ENCODE measurements around the gene FBXL19. TPM values are rescaled to one million over a fixed set of nuclear protein-coding genes. Genes with fewer than 3 reads are reported as not detected.

The FBXL19 gene
- total RNA-seq, 6 experiments from 2014 or later = 21.9 to 25.8 (median 23.4) TPM

DNA sequence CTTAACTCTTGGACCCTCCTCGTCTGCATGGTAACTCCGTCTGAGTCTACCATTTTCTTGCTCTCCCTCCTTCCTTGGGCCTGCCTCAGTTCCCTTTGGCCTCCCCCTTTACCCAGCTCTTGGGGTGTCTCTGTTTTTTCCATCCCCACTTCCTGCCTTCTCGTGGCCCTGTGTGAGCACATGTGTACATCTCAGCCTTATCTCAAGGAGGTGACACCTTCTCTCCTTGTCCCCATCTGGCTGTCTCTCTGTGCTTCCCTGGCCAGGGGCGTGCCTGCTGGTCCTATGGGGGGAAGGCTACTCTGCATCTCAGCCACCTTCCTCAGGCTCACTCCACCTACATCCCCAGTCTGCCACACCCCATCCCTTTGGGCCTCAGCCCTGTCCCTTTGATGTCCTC, 20.4 kb upstream of the FBXL19 start:
- Mint-ChIP-seq H3K4me3 (peak overlapping the region; percentile 86), H3K9me3 (no peaks in the 10 kb centered on the region), H3K4me1 (ENCODE audit: low read depth) (peaks cover 17% of the 10 kb centered on the region), H3K36me3 (ENCODE audit: low read depth) (peaks cover 10% of the 10 kb centered on the region), H3K27me3 (ENCODE audit: insufficient read depth) (no peaks in the 10 kb centered on the region; the same call in 1 of the 2 replicates), H3K27ac (peak overlapping the region; percentile 86)
- DNase-seq = no peak
- TF ChIP-seq, protein P1, sequence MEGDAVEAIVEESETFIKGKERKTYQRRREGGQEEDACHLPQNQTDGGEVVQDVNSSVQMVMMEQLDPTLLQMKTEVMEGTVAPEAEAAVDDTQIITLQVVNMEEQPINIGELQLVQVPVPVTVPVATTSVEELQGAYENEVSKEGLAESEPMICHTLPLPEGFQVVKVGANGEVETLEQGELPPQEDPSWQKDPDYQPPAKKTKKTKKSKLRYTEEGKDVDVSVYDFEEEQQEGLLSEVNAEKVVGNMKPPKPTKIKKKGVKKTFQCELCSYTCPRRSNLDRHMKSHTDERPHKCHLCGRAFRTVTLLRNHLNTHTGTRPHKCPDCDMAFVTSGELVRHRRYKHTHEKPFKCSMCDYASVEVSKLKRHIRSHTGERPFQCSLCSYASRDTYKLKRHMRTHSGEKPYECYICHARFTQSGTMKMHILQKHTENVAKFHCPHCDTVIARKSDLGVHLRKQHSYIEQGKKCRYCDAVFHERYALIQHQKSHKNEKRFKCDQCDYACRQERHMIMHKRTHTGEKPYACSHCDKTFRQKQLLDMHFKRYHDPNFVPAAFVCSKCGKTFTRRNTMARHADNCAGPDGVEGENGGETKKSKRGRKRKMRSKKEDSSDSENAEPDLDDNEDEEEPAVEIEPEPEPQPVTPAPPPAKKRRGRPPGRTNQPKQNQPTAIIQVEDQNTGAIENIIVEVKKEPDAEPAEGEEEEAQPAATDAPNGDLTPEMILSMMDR (IDR thresholded peaks at IDR 0.05) = no peak

DNA sequence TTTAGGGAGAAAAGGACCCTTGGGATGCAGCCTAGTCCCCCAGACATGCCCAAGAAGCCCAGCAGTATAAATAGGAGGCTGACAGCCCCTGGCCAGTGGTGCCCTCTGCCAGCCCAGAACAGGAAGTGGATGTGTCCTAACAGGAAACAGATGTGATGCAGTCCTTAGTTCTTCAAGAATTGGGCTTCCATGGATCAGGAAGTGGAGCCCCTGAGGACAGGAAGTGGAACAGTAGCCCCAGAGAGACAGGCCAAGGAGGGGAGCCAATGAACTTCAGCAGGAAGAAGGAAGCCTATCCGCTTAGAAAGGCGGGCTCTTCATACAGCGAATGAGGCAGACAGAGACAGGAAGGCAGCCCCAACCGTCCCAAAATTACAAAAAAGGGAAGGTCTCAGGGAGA, 19.8 kb upstream of the FBXL19 start:
- TF ChIP-seq, protein P1 (IDR thresholded peaks at IDR 0.05) = no peak
- Mint-ChIP-seq H3K27ac (peak overlapping the region; percentile 86), H3K36me3 (ENCODE audit: low read depth) (peaks cover 10% of the 10 kb centered on the region), H3K4me1 (ENCODE audit: low read depth) (peaks cover 17% of the 10 kb centered on the region), H3K4me3 (no peak overlapping the region), H3K27me3 (ENCODE audit: insufficient read depth) (no peaks in the 10 kb centered on the region; the same call in 1 of the 2 replicates), H3K9me3 (no peaks in the 10 kb centered on the region)
- DNase-seq = no peak

DNA sequence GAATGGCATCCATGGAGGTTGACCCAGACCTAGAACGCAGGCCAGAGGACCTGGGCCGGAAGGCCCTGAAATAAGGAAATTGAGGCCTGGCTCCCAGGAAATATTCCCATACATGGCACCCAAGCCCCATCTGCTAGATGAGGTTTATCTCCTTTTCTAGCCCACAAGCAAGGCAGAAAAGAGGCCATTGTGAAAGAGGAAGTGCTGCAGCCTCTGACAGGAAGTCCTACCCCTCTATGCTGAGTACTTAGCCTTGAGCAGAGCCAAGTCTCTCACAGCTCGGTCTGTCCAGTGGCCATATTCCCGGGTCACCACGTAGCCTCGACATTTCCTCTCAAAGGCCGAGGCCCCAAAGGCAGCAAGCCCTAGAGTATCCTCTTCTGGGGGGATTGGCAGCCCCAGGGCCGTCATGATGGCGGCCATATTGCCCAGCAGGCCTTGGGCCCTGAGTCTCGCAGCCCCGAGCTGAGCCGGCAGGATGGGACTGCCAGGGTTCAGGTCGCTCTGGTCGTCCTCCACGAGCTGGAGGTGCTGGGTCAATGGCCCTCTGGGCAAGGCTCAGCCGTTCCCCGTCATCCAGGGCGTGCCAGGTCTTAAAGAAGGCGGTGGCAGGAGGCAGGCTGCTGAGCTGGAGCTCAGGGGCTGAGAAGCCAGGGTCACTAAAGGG, 19.1 kb upstream of the FBXL19 start:
- Mint-ChIP-seq H3K27ac (peak overlapping the region; percentile 86), H3K4me3 (no peak overlapping the region), H3K36me3 (ENCODE audit: low read depth) (peaks cover 10% of the 10 kb centered on the region), H3K4me1 (ENCODE audit: low read depth) (peaks cover 17% of the 10 kb centered on the region), H3K27me3 (ENCODE audit: insufficient read depth) (no peaks in the 10 kb centered on the region; the same call in 1 of the 2 replicates), H3K9me3 (no peaks in the 10 kb centered on the region)
- TF ChIP-seq, protein P1 (IDR thresholded peaks at IDR 0.05) = no peak
- DNase-seq = no peak

DNA sequence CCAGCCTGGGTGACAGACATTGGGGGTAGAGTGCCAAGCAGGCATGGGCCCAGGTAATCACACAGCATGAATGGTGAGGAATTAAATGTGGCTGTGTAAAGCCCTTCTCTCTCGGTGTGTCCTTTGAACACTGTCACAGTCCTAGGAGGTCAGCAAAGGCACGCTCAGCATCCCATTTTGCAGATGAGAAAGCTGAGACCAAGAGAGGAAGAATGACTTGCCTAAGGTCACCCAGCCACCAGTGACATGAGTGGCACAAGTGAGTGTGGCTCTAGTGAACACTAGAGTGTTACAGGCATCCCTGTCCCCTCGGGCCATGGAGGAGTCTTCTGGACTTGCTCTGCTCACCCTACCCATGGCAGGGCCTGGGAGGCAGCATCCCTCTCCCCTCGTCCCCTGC, 16.3 kb upstream of the FBXL19 start:
- Mint-ChIP-seq H3K27ac (no peak overlapping the region), H3K4me1 (ENCODE audit: low read depth) (peaks cover 17% of the 10 kb centered on the region), H3K9me3 (no peaks in the 10 kb centered on the region), H3K27me3 (ENCODE audit: insufficient read depth) (no peaks in the 10 kb centered on the region; the same call in 1 of the 2 replicates), H3K36me3 (ENCODE audit: low read depth) (peaks cover 5% of the 10 kb centered on the region), H3K4me3 (no peak overlapping the region)
- TF ChIP-seq, protein P1 (IDR thresholded peaks at IDR 0.05) = no peak
- DNase-seq = no peak

DNA sequence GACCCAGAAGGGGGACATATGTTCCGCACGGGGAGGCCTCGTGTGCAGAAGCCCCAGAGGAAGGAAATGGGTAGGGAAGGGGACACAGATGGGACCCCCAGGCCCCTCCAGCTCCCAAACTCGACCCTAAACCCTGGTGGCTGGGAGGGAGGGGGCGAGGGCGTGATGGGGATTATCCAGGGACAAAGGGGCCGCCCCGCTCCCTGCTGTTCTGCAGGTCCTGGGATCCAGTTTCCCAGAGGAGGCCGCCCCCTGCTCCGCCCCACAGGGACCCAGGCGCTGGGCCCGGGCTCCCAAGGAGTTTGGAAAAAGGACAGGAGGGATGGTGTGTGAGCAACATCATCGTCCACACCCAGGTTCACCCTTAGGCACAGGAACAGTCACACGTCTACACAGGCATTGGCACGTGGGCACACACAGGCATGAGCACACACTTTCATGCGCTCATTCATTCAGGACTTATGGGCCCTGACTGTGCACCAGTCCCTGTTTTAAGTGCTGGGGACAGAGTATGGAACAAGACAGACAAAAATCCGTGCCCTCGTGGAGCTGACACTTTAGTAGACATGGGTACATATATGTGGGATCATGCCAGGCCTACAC, 12.8 kb upstream of the FBXL19 start:
- H3K27me3 Mint-ChIP-seq (ENCODE audit: insufficient read depth) = no peaks in the 10 kb centered on the region; the same call in 1 of the 2 replicates
- H3K27ac Mint-ChIP-seq = no peak overlapping the region
- no peak overlapping the region for H3K4me3 Mint-ChIP-seq
- H3K4me1 Mint-ChIP-seq (ENCODE audit: low read depth) = no peaks in the 10 kb centered on the region
- H3K36me3 Mint-ChIP-seq (ENCODE audit: low read depth) = no peaks in the 10 kb centered on the region
- no peaks in the 10 kb centered on the region for H3K9me3 Mint-ChIP-seq
- DNase-seq = no peak
- TF ChIP-seq, protein P1 (IDR thresholded peaks at IDR 0.05) = no peak

All from HFFc6 (cell line).